Left ventricle myocardium inferior (tissue), 1 donor: ENCODE data around the gene SNRPA. TPM values are rescaled to one million over a fixed set of nuclear protein-coding genes. Genes with fewer than 3 reads are reported as not detected.

Source experiments
- DNase-seq: peaks from one replicate; pipeline ENCODE4 v3.0.0-alpha.2; 2020
- H3K27ac ChIP-seq: fragments of 200-600 bp; replicated peaks from 2 replicates; pipeline ENCODE4 v1.8.0; 2021
- H3K27me3 ChIP-seq: fragments of 200-600 bp; 2 replicates; pipeline ENCODE4 v1.8.0; 2021; ENCODE audit warnings: low read depth
- H3K36me3 ChIP-seq: fragments of 200-600 bp; 2 replicates; pipeline ENCODE4 v1.8.0; 2021
- H3K4me1 ChIP-seq: fragments of 200-600 bp; 2 replicates; pipeline ENCODE4 v1.8.0; 2021
- H3K4me3 ChIP-seq: fragments of 200-600 bp; 2 replicates; pipeline ENCODE4 v1.8.0; 2021; ENCODE audit warnings: mild to moderate bottlenecking, moderate library complexity
- H3K9me3 ChIP-seq: fragments of 200-600 bp; replicated peaks from 2 replicates; pipeline ENCODE4 v1.8.0; 2021
- CTCF ChIP-seq: fragments of 200-600 bp; IDR thresholded peaks from 2 replicates; pipeline ENCODE4 v1.8.0; 2021; ENCODE audit warnings: antibody characterized with exemption, mild to moderate bottlenecking, borderline replicate concordance
- intact Hi-C: fragments of 100-400 bp; cut with micrococcal nuclease; formaldehyde crosslinking; loops from one replicate; pipeline ENCODE4 v1.11.0; 2022
- total RNA-seq: library from RNA; stranded (reverse); fragmentation: NEBNext Ultra II Directional; extraction: Animal tissue kit (Norgen Biotek cat#: 25700); gene quantifications from one replicate; pipeline ENCODE4 v1.2.1, GENCODE V29; 2021
- donor health status: DM: no; HTN: yes; CAD: no; lungs with severe emphysema.

The SNRPA gene
- total RNA-seq, 1 donor from 2014 or later: 27.9 TPM

GRCh38 chr19:40799558-40800338 is 48.7 kb downstream of the SNRPA start:
- TF ChIP-seq CTCF: no peak
- H3K9me3 ChIP-seq: no peaks in the 10 kb centered on the region
- peaks cover 63% of the 10 kb centered on the region for H3K4me1 ChIP-seq
- intact Hi-C loops: no loop called here
- peak overlapping the region; percentile 97 for H3K4me3 ChIP-seq
- H3K36me3 ChIP-seq: peaks cover 19% of the 10 kb centered on the region
- no peaks in the 10 kb centered on the region for H3K27me3 ChIP-seq
- peak; percentile 70 for DNase-seq
- peak overlapping the region; percentile 99 for H3K27ac ChIP-seq

- H3K9me3 ChIP-seq: no peaks in the 10 kb centered on the region
- no peaks in the 10 kb centered on the region for H3K27me3 ChIP-seq
- H3K4me3 ChIP-seq: peak overlapping the region; percentile 97
- intact Hi-C loops: no loop called here
- no peak for TF ChIP-seq CTCF
- peaks cover 19% of the 10 kb centered on the region for H3K36me3 ChIP-seq
- H3K27ac ChIP-seq: peak overlapping the region; percentile 99
- DNase-seq: no peak
- H3K4me1 ChIP-seq: peaks cover 70% of the 10 kb centered on the region
These were observed 49.5 kb downstream of the SNRPA start for GRCh38 chr19:40800339-40800996.

DNA sequence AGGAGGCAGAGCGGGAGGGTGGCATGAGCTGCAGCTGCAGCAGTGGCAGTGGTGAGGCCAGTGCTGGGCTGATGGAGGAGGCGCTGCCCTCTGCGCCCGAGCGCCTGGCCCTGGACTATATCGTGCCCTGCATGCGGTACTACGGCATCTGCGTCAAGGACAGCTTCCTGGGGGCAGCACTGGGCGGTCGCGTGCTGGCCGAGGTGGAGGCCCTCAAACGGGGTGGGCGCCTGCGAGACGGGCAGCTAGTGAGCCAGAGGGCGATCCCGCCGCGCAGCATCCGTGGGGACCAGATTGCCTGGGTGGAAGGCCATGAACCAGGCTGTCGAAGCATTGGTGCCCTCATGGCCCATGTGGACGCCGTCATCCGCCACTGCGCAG is 50.0 kb downstream of the SNRPA start:
- TF ChIP-seq CTCF: no peak
- Histone ChIP-seq H3K36me3 (peaks cover 19% of the 10 kb centered on the region), H3K27ac (peak overlapping the region; percentile 99), H3K4me3 (peak overlapping the region; percentile 97), H3K4me1 (peaks cover 75% of the 10 kb centered on the region), H3K9me3 (no peaks in the 10 kb centered on the region), H3K27me3 (no peaks in the 10 kb centered on the region)
- no peak for DNase-seq
- intact Hi-C loops: no loop called here

- H3K27ac ChIP-seq: peak overlapping the region; percentile 99
- intact Hi-C loops: no loop called here
- H3K4me3 ChIP-seq: peak overlapping the region; percentile 97
- H3K9me3 ChIP-seq: no peaks in the 10 kb centered on the region
- H3K4me1 ChIP-seq: peaks cover 82% of the 10 kb centered on the region
- peaks cover 19% of the 10 kb centered on the region for H3K36me3 ChIP-seq
- no peak for TF ChIP-seq CTCF
- no peak for DNase-seq
- no peaks in the 10 kb centered on the region for H3K27me3 ChIP-seq
These were observed 50.7 kb downstream of the SNRPA start for GRCh38 chr19:40801426-40802299.
